Midbrain (tissue), 1 donor: ENCODE results near the gene AP1G1.
"Not testable (repeated sequence)": the region's sequence is repeated elsewhere in the genome, so short reads cannot be mapped to it uniquely, and the experiment has no call there.

Source experiments
- DNase-seq: peaks from one replicate; lab custom pipeline; 2025; lab: John Stamatoyannopoulos, UW

The AP1G1 gene

DNA sequence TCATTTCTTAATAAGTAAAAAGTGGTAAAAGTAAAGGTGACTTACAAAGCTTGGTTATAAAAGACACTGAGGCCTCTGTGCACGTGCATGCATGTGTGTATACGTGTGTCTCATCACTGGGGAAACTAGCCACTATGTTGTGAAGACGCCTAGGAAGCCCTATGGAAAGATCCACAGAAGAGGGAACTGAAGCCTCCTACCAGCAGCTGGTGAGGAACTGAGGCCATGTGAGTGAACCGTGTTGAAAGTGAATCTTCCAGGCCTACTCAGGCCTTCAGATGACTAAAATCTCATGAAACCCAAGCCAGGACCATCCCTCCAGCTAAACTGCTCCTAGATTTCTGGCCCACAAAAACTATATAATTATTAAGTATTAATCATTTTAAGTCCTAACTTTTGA lies 107.8 kb downstream of the AP1G1 start:
- no peak for DNase-seq

DNA sequence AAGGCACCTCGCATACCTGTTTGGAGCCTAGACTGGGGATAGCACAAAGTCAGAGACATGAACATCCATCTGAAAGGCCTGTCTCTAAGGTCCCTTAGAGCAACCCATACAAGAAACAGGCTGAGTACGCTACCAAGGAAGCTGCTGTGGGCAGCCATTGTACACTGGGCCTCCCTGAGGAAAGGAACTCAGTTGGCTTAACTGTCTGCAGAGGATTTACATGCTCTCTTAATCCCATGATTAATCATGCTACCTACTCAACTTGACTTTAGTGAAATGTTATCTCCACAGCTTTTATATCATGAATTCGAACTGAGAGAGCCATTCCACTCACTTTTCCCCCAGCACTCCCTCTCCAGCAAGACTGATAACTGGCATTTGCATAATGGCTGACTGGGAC lies 110.1 kb downstream of the AP1G1 start:
- DNase-seq: no peak

DNA sequence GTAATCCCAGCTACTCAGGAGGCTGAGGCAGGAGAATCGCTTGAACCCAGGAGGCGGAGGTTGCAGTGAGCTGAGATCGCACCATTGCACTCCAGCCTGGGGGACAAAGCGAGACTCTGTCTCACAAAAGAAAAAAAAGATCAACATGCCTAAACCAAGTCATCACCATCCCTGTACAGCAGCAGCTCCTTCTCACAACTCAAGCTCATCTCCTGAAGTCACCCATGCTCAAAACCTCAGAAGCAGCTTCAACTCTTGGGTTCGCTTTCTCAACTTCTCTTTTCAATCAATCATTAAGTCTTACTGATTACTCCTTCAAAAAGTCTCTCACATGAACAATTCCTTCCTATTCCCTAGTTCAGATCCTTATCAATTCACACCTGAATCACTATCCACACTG lies 115.5 kb downstream of the AP1G1 start:
- DNase-seq: no peak

DNA sequence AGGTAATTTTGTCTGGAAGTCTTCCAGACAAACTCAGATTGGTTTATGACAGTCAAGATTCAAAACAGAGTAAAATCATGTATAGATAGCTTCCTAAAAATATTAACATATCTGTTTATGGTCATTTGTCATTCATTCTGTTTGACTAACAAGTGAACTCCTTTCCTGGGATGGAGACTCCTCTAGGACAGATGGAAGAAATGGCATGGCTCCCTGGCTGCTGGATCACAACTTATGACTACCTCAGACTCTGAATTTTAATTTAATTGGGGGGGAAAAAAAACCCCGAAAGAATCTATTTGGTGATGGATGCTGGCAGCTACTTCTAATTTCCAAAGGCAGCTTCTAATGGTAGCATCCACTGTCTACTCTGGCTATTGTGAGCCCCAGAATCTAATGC lies 118.7 kb downstream of the AP1G1 start:
- no peak for DNase-seq

DNA sequence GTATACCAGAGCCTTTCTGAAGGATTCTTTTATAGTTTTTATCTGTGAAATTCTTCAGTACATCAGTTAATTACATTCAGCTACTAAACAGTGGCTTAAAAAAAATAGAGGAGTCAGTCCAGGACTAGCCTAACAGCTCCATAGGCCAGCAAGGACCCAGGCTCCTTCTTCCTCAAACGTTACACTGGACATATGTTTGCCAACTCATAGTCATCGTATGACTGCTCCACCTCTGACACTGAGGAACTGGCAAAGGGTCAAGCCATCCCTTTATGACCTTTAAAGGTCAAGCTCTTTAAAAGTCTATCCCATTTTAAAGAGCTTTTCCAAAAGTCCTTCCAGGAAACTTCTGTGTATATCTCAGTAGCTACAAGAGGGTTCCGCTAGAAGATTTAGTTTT lies 120.8 kb downstream of the AP1G1 start:
- DNase-seq: no peak

DNA sequence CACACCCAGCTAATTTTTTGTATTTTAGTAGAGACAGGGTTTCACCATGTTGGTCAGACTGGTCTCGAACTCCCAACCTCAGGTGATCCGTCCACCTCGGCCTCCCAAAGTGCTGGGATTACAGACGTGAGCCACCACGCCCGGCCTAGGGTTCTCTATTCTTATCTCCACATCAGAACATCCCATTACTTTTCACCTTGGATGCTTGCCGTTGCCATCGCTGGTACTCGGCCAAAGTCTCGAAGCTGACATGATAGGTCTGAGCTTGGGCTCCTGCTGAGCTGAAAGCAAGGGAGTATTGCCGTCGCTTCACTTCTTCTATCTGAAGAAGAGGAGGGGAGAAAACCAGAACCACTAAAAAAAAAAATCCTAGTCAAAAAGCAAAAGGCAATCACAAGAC lies 124.4 kb downstream of the AP1G1 start:
- DNase-seq: not testable (repeated sequence)

DNA sequence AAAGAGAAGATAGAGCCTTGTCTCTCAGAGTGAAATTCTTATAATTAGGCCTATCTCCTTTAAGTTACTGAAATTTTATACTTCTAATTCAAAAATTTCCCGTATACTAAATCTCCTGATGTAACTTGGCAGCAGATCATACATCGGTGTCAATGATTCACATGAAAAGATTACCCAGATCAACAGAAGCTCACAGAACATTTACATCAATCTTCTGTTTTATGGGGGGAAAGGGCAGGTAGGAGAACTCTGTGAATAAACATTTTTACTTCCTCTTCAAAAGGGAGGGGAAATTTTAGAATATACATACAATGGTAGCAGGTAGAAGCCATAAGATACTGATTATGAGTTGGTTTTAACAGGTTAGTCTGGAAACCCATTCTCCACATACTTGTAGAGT lies 127.3 kb downstream of the AP1G1 start:
- DNase-seq: no peak
